Ectodermal cell (in vitro differentiated cells): ENCODE results near the gene PRPS2.

Experiments
- H3K27ac ChIP-seq: 2 replicates; pipeline ENCODE4 v1.7.0; 2013; ENCODE audit warnings: mild to moderate bottlenecking, low read depth, low read length; ENCODE audit not compliant: insufficient read depth, poor library complexity, severe bottlenecking
- H3K27me3 ChIP-seq: 2 replicates; pipeline ENCODE4 v1.7.0; 2013; ENCODE audit warnings: mild to moderate bottlenecking, low read length; ENCODE audit not compliant: insufficient read depth, control insufficient read depth, poor library complexity, severe bottlenecking
- H3K36me3 ChIP-seq: one replicate; pipeline ENCODE4 v1.7.0; 2013; ENCODE audit warnings: low read length; ENCODE audit not compliant: control insufficient read depth, insufficient read depth
- H3K4me1 ChIP-seq: one replicate; pipeline ENCODE4 v1.7.0; 2013; ENCODE audit warnings: low read length; ENCODE audit not compliant: control insufficient read depth, insufficient read depth
- H3K4me3 ChIP-seq: 2 replicates; pipeline ENCODE4 v1.7.0; 2013; ENCODE audit warnings: low read depth, low read length, control low read depth; ENCODE audit not compliant: insufficient read depth
- H3K9me3 ChIP-seq: 2 replicates; pipeline ENCODE4 v1.7.0; 2013; ENCODE audit warnings: mild to moderate bottlenecking, low read length, moderate library complexity; ENCODE audit not compliant: control insufficient read depth
- WGBS, 2 experiments: methylation state at CpG; one replicate each; pipeline ENCODE4 v1.1.7; 2013; ENCODE audit warnings: missing lambda C conversion rate in 2 of 2; 5-methylcytosine and 5-hydroxymethylcytosine counted together

The PRPS2 gene

GRCh38 chrX:12805333-12805732 lies 14.1 kb downstream of the PRPS2 start:
- Histone ChIP-seq H3K36me3 (no peaks in the 10 kb centered on the region), H3K27me3 (no peaks in the 10 kb centered on the region), H3K9me3 (no peaks in the 10 kb centered on the region), H3K4me3 (no peak overlapping the region), H3K4me1 (no peaks in the 10 kb centered on the region), H3K27ac (no peak overlapping the region)
- WGBS, 2 experiments, result 92 to 96% methylated on average over 4 to 5 of the region's 6 CpGs

- H3K36me3 ChIP-seq, result no peaks in the 10 kb centered on the region
- 94 to 96% methylated on average over 8 of the region's 8 CpGs for WGBS, 2 experiments
- H3K9me3 ChIP-seq, result no peaks in the 10 kb centered on the region
- no peak overlapping the region for H3K4me3 ChIP-seq
- no peaks in the 10 kb centered on the region for H3K27me3 ChIP-seq
- H3K4me1 ChIP-seq, result no peaks in the 10 kb centered on the region
- no peak overlapping the region for H3K27ac ChIP-seq
Observed at GRCh38 chrX:12811658-12812057, 20.4 kb downstream of the PRPS2 start.

GRCh38 chrX:12814420-12814819 lies 23.2 kb downstream of the PRPS2 start:
- Histone ChIP-seq H3K27ac (no peak overlapping the region), H3K4me3 (no peak overlapping the region), H3K27me3 (no peaks in the 10 kb centered on the region), H3K9me3 (no peaks in the 10 kb centered on the region), H3K4me1 (no peaks in the 10 kb centered on the region), H3K36me3 (no peaks in the 10 kb centered on the region)
- 41% methylated on average over 2 to 4 of the region's 4 CpGs for WGBS, 2 experiments

DNA sequence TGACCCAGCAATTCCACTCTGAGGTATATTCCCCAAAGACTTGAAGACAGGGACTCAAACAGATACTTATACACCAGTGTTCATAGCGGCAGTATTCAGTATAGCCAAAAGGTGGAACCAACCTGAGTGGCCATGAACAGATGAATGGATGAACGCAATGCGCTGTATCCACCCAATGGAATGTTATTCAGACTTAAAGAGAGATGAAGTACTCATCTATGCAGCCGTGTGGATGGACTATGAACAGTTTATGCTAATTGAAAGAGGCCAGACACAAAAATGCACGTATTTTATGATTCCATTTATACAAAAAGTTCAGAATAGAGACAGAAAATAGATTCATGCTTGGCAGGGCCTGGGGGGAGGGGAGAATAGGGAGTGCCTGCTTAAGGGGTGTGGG lies 26.3 kb downstream of the PRPS2 start:
- H3K27me3 ChIP-seq, result no peaks in the 10 kb centered on the region
- H3K27ac ChIP-seq, result no peak overlapping the region
- H3K9me3 ChIP-seq, result no peaks in the 10 kb centered on the region
- WGBS, 2 experiments, result 73 to 76% methylated on average over 5 of the region's 5 CpGs
- H3K4me1 ChIP-seq, result no peaks in the 10 kb centered on the region
- no peak overlapping the region for H3K4me3 ChIP-seq
- H3K36me3 ChIP-seq, result no peaks in the 10 kb centered on the region

- no peaks in the 10 kb centered on the region for H3K27me3 ChIP-seq
- H3K4me3 ChIP-seq, result no peak overlapping the region
- 95 to 98% methylated on average over 9 of the region's 9 CpGs for WGBS, 2 experiments
- no peak overlapping the region for H3K27ac ChIP-seq
- H3K9me3 ChIP-seq, result no peaks in the 10 kb centered on the region
- no peaks in the 10 kb centered on the region for H3K4me1 ChIP-seq
- H3K36me3 ChIP-seq, result no peaks in the 10 kb centered on the region
Observed at GRCh38 chrX:12819222-12819621, 28.0 kb downstream of the PRPS2 start.

DNA sequence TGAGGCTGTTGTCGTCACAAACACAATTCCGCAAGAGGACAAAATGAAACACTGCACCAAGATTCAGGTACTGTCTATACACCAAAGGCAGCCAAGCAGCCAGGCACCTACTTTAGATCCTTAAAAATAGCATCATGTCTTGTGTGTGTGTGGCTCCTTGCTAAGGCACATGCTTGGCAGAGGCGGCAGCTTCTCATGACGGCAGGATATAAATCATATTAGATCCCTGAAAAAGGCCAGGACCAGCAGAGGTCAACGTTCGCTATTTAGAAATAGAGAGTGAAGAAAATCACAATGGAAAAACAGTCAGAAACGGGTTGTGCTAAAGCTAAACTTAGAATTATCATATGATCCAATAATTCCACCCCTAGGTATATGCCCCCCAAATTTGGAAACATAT lies 29.5 kb downstream of the PRPS2 start:
- Histone ChIP-seq H3K36me3 (no peaks in the 10 kb centered on the region), H3K27ac (no peak overlapping the region), H3K4me1 (no peaks in the 10 kb centered on the region), H3K9me3 (no peaks in the 10 kb centered on the region), H3K4me3 (no peak overlapping the region), H3K27me3 (no peaks in the 10 kb centered on the region)
- 96 to 98% methylated on average over 6 to 7 of the region's 7 CpGs for WGBS, 2 experiments

GRCh38 chrX:12824944-12825343 lies 33.7 kb downstream of the PRPS2 start:
- no peak overlapping the region for H3K27ac ChIP-seq
- H3K36me3 ChIP-seq, result no peaks in the 10 kb centered on the region
- no peak overlapping the region for H3K4me3 ChIP-seq
- WGBS, 2 experiments, result 86% methylated on average over 9 of the region's 9 CpGs
- no peaks in the 10 kb centered on the region for H3K27me3 ChIP-seq
- H3K4me1 ChIP-seq, result no peaks in the 10 kb centered on the region
- H3K9me3 ChIP-seq, result no peaks in the 10 kb centered on the region

DNA sequence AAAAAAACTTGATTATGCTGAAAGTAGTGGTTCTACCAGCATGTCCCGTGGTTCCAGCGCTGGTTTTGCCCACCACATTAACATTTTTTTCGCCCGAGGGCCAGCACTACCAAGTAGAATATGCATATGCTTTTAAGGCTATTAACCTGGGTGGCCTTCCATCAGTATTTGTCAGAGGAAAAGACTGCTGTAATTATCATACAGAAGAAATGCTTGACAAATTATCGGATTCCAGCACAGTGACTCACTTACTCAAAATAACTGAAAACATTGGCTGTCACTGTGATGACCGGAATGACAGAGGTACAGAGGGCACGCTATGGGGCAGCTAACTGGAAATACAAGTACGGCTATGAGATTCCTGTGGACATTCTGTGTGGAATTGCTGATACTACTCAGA lies 34.6 kb downstream of the PRPS2 start:
- no peaks in the 10 kb centered on the region for H3K9me3 ChIP-seq
- WGBS, 2 experiments, result 93 to 95% methylated on average over 8 of the region's 8 CpGs
- H3K27me3 ChIP-seq, result no peaks in the 10 kb centered on the region
- H3K4me1 ChIP-seq, result no peaks in the 10 kb centered on the region
- H3K27ac ChIP-seq, result no peak overlapping the region
- no peaks in the 10 kb centered on the region for H3K36me3 ChIP-seq
- H3K4me3 ChIP-seq, result no peak overlapping the region

DNA sequence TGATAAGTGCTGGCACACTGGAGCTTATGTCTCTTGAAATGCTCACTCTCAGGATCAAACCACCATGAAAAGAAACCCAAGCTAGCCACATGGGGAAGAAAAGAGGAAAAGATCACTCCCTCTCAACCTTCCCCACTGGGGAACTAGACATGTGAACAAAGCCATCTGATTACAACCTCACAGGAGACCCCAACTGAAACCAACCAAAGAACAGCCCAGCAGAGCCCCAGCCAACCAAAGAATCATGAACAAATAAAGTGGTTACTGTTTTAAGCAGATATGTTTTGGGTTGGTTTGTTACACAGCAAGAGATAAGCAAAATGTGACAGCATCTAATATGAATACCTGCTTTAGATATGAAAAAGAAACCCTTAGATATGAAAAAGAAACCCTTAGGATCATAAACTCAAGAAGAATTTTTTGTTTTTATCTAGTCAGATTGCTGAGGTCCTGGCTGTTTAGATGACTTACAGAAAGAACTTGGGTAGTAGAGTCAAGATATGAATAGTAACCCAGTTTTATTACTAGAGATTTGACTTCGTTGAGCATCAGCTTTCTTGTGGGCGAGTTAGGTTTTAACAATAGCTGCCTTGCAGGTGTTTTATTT lies 52.0 kb downstream of the PRPS2 start:
- Histone ChIP-seq H3K4me1 (no peaks in the 10 kb centered on the region), H3K9me3 (no peaks in the 10 kb centered on the region), H3K36me3 (no peaks in the 10 kb centered on the region), H3K27me3 (no peaks in the 10 kb centered on the region), H3K27ac (no peak overlapping the region), H3K4me3 (no peak overlapping the region)
- 96 to 97% methylated on average over 2 of the region's 2 CpGs for WGBS, 2 experiments

DNA sequence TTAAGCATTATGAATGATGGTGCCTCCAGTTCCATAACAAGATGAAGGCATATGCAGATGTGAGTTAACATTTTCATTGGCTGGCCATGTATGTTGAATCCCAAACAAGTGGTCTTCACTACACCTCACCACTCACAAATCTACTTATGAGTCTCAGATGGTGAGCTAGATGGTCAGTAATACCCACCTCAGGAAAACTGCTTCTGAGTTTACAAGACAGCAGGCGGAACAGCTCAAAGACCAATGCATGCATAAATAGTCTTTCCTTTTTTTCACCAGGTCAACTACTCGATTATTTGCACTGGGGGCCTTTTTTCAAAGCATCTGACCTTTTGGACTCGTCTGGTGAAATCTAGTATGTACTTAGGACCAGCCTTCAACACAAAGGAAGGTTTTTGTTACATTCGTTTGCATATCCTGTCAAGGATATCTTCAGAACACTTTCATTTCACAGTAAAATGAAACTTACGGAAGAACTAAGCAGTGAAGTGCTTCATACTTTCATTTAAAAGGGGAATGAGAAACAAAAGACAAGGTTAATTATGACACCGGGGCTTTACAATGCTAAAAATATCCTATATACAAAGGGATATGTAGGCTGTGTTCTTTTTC lies 52.6 kb downstream of the PRPS2 start:
- H3K9me3 ChIP-seq, result no peaks in the 10 kb centered on the region
- H3K27me3 ChIP-seq, result no peaks in the 10 kb centered on the region
- no peaks in the 10 kb centered on the region for H3K36me3 ChIP-seq
- no peak overlapping the region for H3K4me3 ChIP-seq
- 66 to 79% methylated on average over 4 of the region's 6 CpGs for WGBS, 2 experiments
- no peaks in the 10 kb centered on the region for H3K4me1 ChIP-seq
- no peak overlapping the region for H3K27ac ChIP-seq
